Transverse colon (tissue), 3 donors: ENCODE measurements around the gene UMAD1.

Experiments used
- EP300 ChIP-seq: sonication (generic); formaldehyde crosslinking; IDR thresholded peaks from one replicate; pipeline ENCODE4 v1.6.1; 2017; ENCODE audit warnings: antibody characterized with exemption, low read depth
- POLR2A ChIP-seq: fragments of 450-650 bp; IDR thresholded peaks from one replicate; pipeline ENCODE4 v1.6.1; 2016; ENCODE audit warnings: antibody characterized with exemption, mild to moderate bottlenecking, moderate library complexity
- TF ChIP-seq, protein P1 (sequence below), 5 experiments: fragments of 200-600 bp in 3 of 5; fragments of 450-650 bp in 2 of 5; sonication (generic) in 3 of 5; IDR thresholded peaks; 1 replicate in 2 of 5; 2 replicates in 3 of 5; pipeline ENCODE4 v1.5.1; 2016 to 2017; ENCODE audit warnings: antibody characterized with exemption in 5 of 5, inconsistent platforms in 3 of 5, mild to moderate bottlenecking in 2 of 5, moderate library complexity in 1 of 5

DNA sequence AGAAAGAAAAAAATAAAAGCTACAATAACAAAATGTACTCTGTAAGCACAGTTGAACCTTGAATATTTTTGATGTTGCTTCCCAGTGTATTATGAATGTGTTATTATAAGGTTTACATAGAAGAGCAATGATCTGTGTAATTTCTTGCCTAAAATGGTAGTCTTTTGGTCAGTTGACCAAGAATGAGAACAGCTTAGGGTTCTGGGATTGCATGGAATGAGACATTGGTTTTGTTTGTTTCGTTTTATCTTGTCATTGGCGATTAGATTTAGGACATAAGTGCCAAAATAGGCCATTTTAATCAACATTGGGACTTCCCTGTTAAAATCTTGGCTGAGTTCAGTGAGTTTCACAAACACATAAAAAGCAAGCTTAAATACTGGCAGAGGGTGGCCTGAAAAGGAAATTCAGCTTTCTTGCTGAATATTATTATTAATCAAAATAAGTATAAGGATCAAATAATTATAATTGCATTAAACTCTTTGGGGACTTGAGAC, 278.9 kb downstream of the UMAD1 start:
- TF ChIP-seq POLR2A = no peak
- TF ChIP-seq, protein P1, sequence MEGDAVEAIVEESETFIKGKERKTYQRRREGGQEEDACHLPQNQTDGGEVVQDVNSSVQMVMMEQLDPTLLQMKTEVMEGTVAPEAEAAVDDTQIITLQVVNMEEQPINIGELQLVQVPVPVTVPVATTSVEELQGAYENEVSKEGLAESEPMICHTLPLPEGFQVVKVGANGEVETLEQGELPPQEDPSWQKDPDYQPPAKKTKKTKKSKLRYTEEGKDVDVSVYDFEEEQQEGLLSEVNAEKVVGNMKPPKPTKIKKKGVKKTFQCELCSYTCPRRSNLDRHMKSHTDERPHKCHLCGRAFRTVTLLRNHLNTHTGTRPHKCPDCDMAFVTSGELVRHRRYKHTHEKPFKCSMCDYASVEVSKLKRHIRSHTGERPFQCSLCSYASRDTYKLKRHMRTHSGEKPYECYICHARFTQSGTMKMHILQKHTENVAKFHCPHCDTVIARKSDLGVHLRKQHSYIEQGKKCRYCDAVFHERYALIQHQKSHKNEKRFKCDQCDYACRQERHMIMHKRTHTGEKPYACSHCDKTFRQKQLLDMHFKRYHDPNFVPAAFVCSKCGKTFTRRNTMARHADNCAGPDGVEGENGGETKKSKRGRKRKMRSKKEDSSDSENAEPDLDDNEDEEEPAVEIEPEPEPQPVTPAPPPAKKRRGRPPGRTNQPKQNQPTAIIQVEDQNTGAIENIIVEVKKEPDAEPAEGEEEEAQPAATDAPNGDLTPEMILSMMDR (IDR thresholded peaks at IDR 0.05) = no peak
- no peak for TF ChIP-seq EP300
